GM18508 (cell line): ENCODE data around the gene LBR.
"Not testable (repeated sequence)": the region's sequence is repeated elsewhere in the genome, so short reads cannot be mapped to it uniquely, and the experiment has no call there.

Experiments
- ATAC-seq: cut with Tn5 transposase; IDR thresholded peaks from one replicate; pipeline ENCODE4 v1.9.1; 2021; ENCODE audit warnings: moderate number of reproducible peaks; ENCODE audit not compliant: insufficient read depth, unreplicated experiment

Gene LBR

GRCh38 chr1:225389843-225390242 is 38.0 kb downstream of the LBR start:
- no peak for ATAC-seq

GRCh38 chr1:225388372-225388771 is 39.5 kb downstream of the LBR start:
- no peak for ATAC-seq

GRCh38 chr1:225386860-225387259 is 41.0 kb downstream of the LBR start:
- ATAC-seq = not testable (repeated sequence)

GRCh38 chr1:225380691-225381090 is 47.1 kb downstream of the LBR start:
- ATAC-seq = no peak

GRCh38 chr1:225378880-225379279 is 49.0 kb downstream of the LBR start:
- ATAC-seq = no peak

- ATAC-seq = no peak
These were observed 52.8 kb downstream of the LBR start for GRCh38 chr1:225374996-225375395.

GRCh38 chr1:225373155-225373554 is 54.7 kb downstream of the LBR start:
- ATAC-seq = no peak

GRCh38 chr1:225371366-225372010 is 56.4 kb downstream of the LBR start:
- ATAC-seq = no peak

GRCh38 chr1:225368036-225368552 is 59.7 kb downstream of the LBR start:
- ATAC-seq = no peak

GRCh38 chr1:225366552-225366951 is 61.3 kb downstream of the LBR start:
- no peak for ATAC-seq

GRCh38 chr1:225366018-225366417 is 61.8 kb downstream of the LBR start:
- ATAC-seq = no peak

- no peak for ATAC-seq
These were observed 63.4 kb downstream of the LBR start for GRCh38 chr1:225364439-225364838.

- no peak for ATAC-seq
These were observed 65.0 kb downstream of the LBR start for GRCh38 chr1:225362805-225363204.

- ATAC-seq = no peak
These were observed 66.7 kb downstream of the LBR start for GRCh38 chr1:225361176-225361575.

GRCh38 chr1:225360119-225360518 is 67.7 kb downstream of the LBR start:
- ATAC-seq = no peak

GRCh38 chr1:225355863-225356262 is 72.0 kb downstream of the LBR start:
- no peak for ATAC-seq

GRCh38 chr1:225354906-225355305 is 72.9 kb downstream of the LBR start:
- no peak for ATAC-seq
